Measurements from ENCODE around the gene PAK5. TPM values are rescaled to one million over a fixed set of nuclear protein-coding genes. Genes with fewer than 3 reads are reported as not detected.

Gene PAK5
- total and polyA plus RNA-seq, 2 of the 13 experiments (the other 11 are each of a cell fraction or from before 2014, with no cell fraction given) = not detected

- no peak for TF ChIP-seq ZNF720 (CRISPR knock-in tag; IDR thresholded peaks at IDR 0.05)
- TF ChIP-seq FOXJ3 (CRISPR knock-in tag; IDR thresholded peaks at IDR 0.05; ENCODE audit: borderline replicate concordance) = no peak
- TF ChIP-seq ATF7-NPFF (CRISPR knock-in tag; IDR thresholded peaks at IDR 0.05; ENCODE audit: low read depth) = no peak
- TF ChIP-seq KDM5B (CRISPR knock-in tag; IDR thresholded peaks at IDR 0.05; ENCODE audit: borderline replicate concordance) = no peak
- no peak for TF ChIP-seq CBFB (CRISPR knock-in tag; IDR thresholded peaks at IDR 0.05)
Measured at GRCh38 chr20:9705722-9706476, 133.0 kb downstream of the PAK5 start (continued).

GRCh38 chr20:9699181-9699580 lies 139.7 kb downstream of the PAK5 start:
- POLR2A ChIA-PET = no interaction called here
- FAIRE-seq (no peak), DNase-seq (ENCODE audit: low spot score) (no peak)

More at GRCh38 chr20:9699181-9699580, 139.7 kb downstream of the PAK5 start:
- no peak for ATAC-seq
- intact Hi-C loops (cut with micrococcal nuclease; ENCODE audit: unreplicated experiment) (no loop called here), in situ Hi-C loops (cut with HindIII; ENCODE audit: extremely low pct_ligation_motif_present, low pct_unique_long_range_greater_than_20kb) (no loop called here)
- Histone ChIP-seq H3K36me3 (replicated peaks in 1 of 2; ENCODE audit: control insufficient read depth in 1 of 2, insufficient read depth in 2 of 2, low read length in 2 of 2) (no peaks in the 10 kb centered on the region), H3K9me3 (ENCODE audit: low read length) (no peaks in the 10 kb centered on the region), H3K9ac (ENCODE audit: insufficient read depth, low read depth, low read length) (no peak overlapping the region), H3K4me3 (replicated peaks in 1 of 3; ENCODE audit: insufficient read depth in 1 of 3, low read depth in 2 of 3, low read length in 3 of 3) (no peak overlapping the region), H3K27ac (ENCODE audit: extremely low read length, insufficient read depth, low read length) (no peak overlapping the region), H3K79me2 (ENCODE audit: insufficient read depth, low read length) (no peaks in the 10 kb centered on the region), H3K4me1 (ENCODE audit: insufficient read depth, low read length) (no peaks in the 10 kb centered on the region), H3K4me2 (ENCODE audit: low read depth, low read length) (no peak overlapping the region), H2AFZ (ENCODE audit: low read length) (no peak overlapping the region), H4K20me1 (ENCODE audit: insufficient read depth, low read length) (no peaks in the 10 kb centered on the region), H3K27me3 (ENCODE audit: control insufficient read depth in 1 of 2, insufficient read depth in 2 of 2, low read length in 2 of 2) (no peaks in the 10 kb centered on the region)
- CTCF ChIA-PET (ENCODE audit: low intra/inter-chr PET ratio, low total read pairs) = no interaction called here
- no TSS peak for BruUV-seq (replicated peaks)
- TF ChIP-seq ZNF292 (CRISPR knock-in tag; IDR thresholded peaks at IDR 0.05; ENCODE audit: borderline replicate concordance, low read depth) (no peak), ZNF275 (CRISPR knock-in tag; IDR thresholded peaks at IDR 0.05; ENCODE audit: borderline replicate concordance) (no peak), SUZ12 (IDR thresholded peaks at IDR 0.05; ENCODE audit: low read depth, low read length) (no peak)
